Vagina (tissue), 2 donors: ENCODE results near the gene TPO. TPM values are rescaled to one million over a fixed set of nuclear protein-coding genes. Genes with fewer than 3 reads are reported as not detected.

Experiments used
- DNase-seq, 2 donors: peaks; one replicate each; pipeline ENCODE4 v3.0.0-alpha.2; 2017; ENCODE audit errors: extremely low spot score in 2 of 2
- H3K27ac ChIP-seq: fragments of 200-600 bp; sonication (generic); one replicate; pipeline ENCODE4 v1.5.1; 2019
- H3K27me3 ChIP-seq: fragments of 200-600 bp; sonication (generic); one replicate; pipeline ENCODE4 v1.5.1; 2019
- H3K36me3 ChIP-seq, 2 donors: fragments of 200-600 bp; sonication (generic); one replicate each; pipeline ENCODE4 v1.5.1; 2017 to 2019
- H3K4me1 ChIP-seq: fragments of 200-600 bp; sonication (generic); one replicate; pipeline ENCODE4 v1.5.1; 2019
- H3K4me3 ChIP-seq, 2 donors: fragments of 200-600 bp; sonication (generic); 1 replicate in 1 of 2; 2 replicates in 1 of 2; pipeline ENCODE4 v1.5.1; 2016 to 2019
- H3K9me3 ChIP-seq: fragments of 200-600 bp; sonication (generic); one replicate; pipeline ENCODE4 v1.5.1; 2019
- CTCF ChIP-seq, 3 experiments: fragments of 450-650 bp in 2 of 3; fragments of 200-600 bp in 1 of 3; sonication (generic) in 1 of 3; IDR thresholded peaks; one replicate each; pipeline ENCODE4 v1.5.1; 2017 to 2019; ENCODE audit warnings: antibody characterized with exemption in 3 of 3, mild to moderate bottlenecking in 2 of 3, moderate library complexity in 2 of 3
- POLR2A ChIP-seq, 2 donors: fragments of 450-650 bp; IDR thresholded peaks; one replicate each; pipeline ENCODE4 v1.6.1; 2017; ENCODE audit warnings: antibody characterized with exemption in 2 of 2, mild to moderate bottlenecking in 2 of 2, moderate library complexity in 2 of 2
- POLR2AphosphoS5 ChIP-seq, 2 donors: sonication (generic); formaldehyde crosslinking; IDR thresholded peaks; one replicate each; pipeline ENCODE4 v1.9.0; 2017; ENCODE audit warnings: antibody characterized with exemption in 2 of 2, mild to moderate bottlenecking in 2 of 2, low read depth in 1 of 2; ENCODE audit not compliant: insufficient read depth in 1 of 2
- intact Hi-C: fragments of 100-400 bp; cut with DNase I; formaldehyde crosslinking; loops from one replicate; pipeline ENCODE4 v1.15.1; 2023
- total RNA-seq: library from RNA; depleted of rRNA; stranded (reverse); fragments of >200 nt; gene quantifications from one replicate; pipeline ENCODE4 v1.2.3, GENCODE V29; 2016

The TPO gene
- total RNA-seq, 1 donor from 2014 or later: 2.0 TPM

GRCh38 chr2:1561259-1561658, 148.0 kb downstream of the TPO start:
- TF ChIP-seq POLR2AphosphoS5 (IDR thresholded peaks at IDR 0.05; ENCODE audit: insufficient read depth in 1 of 2, low read depth in 1 of 2) (no peak), POLR2A (IDR thresholded peaks at IDR 0.05) (no peak), CTCF (IDR thresholded peaks at IDR 0.05) (no peak)
- Histone ChIP-seq H3K27ac (no peak overlapping the region), H3K27me3 (no peaks in the 10 kb centered on the region), H3K36me3 (no peaks in the 10 kb centered on the region), H3K4me3 (no peak overlapping the region), H3K4me1 (no peaks in the 10 kb centered on the region), H3K9me3 (no peaks in the 10 kb centered on the region)
- intact Hi-C loops: no loop called here
- no peak for DNase-seq

- H3K36me3 ChIP-seq: no peaks in the 10 kb centered on the region
- no peaks in the 10 kb centered on the region for H3K4me1 ChIP-seq
- no peak overlapping the region for H3K4me3 ChIP-seq
- H3K9me3 ChIP-seq: no peaks in the 10 kb centered on the region
- no peak for DNase-seq
- intact Hi-C loops: no loop called here
- TF ChIP-seq CTCF (IDR thresholded peaks at IDR 0.05) (no peak), POLR2AphosphoS5 (IDR thresholded peaks at IDR 0.05; ENCODE audit: insufficient read depth in 1 of 2, low read depth in 1 of 2) (no peak), POLR2A (IDR thresholded peaks at IDR 0.05) (no peak)
- no peak overlapping the region for H3K27ac ChIP-seq
- H3K27me3 ChIP-seq: no peaks in the 10 kb centered on the region
Observed at GRCh38 chr2:1561811-1562421, 148.7 kb downstream of the TPO start.

GRCh38 chr2:1563084-1563857, 150.0 kb downstream of the TPO start:
- Histone ChIP-seq H3K27me3 (no peaks in the 10 kb centered on the region), H3K4me3 (no peak overlapping the region), H3K27ac (no peak overlapping the region), H3K36me3 (no peaks in the 10 kb centered on the region), H3K4me1 (no peaks in the 10 kb centered on the region), H3K9me3 (no peaks in the 10 kb centered on the region)
- DNase-seq: no peak
- TF ChIP-seq POLR2AphosphoS5 (IDR thresholded peaks at IDR 0.05; ENCODE audit: insufficient read depth in 1 of 2, low read depth in 1 of 2) (no peak), CTCF (IDR thresholded peaks at IDR 0.05) (no peak), POLR2A (IDR thresholded peaks at IDR 0.05) (no peak)
- intact Hi-C loops: no loop called here

GRCh38 chr2:1563943-1564891, 151.0 kb downstream of the TPO start:
- H3K4me3 ChIP-seq: no peak overlapping the region
- DNase-seq: no peak

More at GRCh38 chr2:1563943-1564891, 151.0 kb downstream of the TPO start:
- TF ChIP-seq POLR2A (IDR thresholded peaks at IDR 0.05) (no peak), CTCF (IDR thresholded peaks at IDR 0.05) (no peak), POLR2AphosphoS5 (IDR thresholded peaks at IDR 0.05; ENCODE audit: insufficient read depth in 1 of 2, low read depth in 1 of 2) (no peak)
- Histone ChIP-seq H3K27ac (no peak overlapping the region), H3K36me3 (no peaks in the 10 kb centered on the region), H3K9me3 (no peaks in the 10 kb centered on the region), H3K4me1 (no peaks in the 10 kb centered on the region), H3K27me3 (no peaks in the 10 kb centered on the region)
- intact Hi-C loops: no loop called here
